Neural progenitor cell (in vitro differentiated cells): ENCODE measurements around the gene PRIMPOL. TPM values are rescaled to one million over a fixed set of nuclear protein-coding genes. Genes with fewer than 3 reads are reported as not detected.

Source experiments
- DNase-seq: peaks from one replicate; pipeline ENCODE4 v3.0.0-alpha.2; 2016; ENCODE audit warnings: low spot score
- H2AFZ ChIP-seq: fragments of 200-600 bp; sonication (generic); replicated peaks from 2 replicates; pipeline ENCODE4 v1.6.1; 2016; ENCODE audit warnings: antibody characterized with exemption
- H3F3A ChIP-seq: fragments of 200-600 bp; sonication (generic); 2 replicates; pipeline ENCODE4 v1.6.1; 2016; ENCODE audit warnings: antibody characterized with exemption, low read depth
- H3K27ac ChIP-seq: fragments of 200-600 bp; sonication (generic); 2 replicates; pipeline ENCODE4 v1.5.1; 2016; ENCODE audit warnings: mild to moderate bottlenecking
- H3K27me3 ChIP-seq: fragments of 200-600 bp; sonication (generic); 2 replicates; pipeline ENCODE4 v1.6.1; 2016; ENCODE audit warnings: mild to moderate bottlenecking, moderate library complexity
- H3K36me3 ChIP-seq: fragments of 200-600 bp; sonication (generic); 2 replicates; pipeline ENCODE4 v1.5.1; 2016
- H3K4me1 ChIP-seq: fragments of 200-600 bp; sonication (generic); 2 replicates; pipeline ENCODE4 v1.6.1; 2016; ENCODE audit warnings: mixed run types
- H3K4me2 ChIP-seq: fragments of 200-600 bp; sonication (generic); 2 replicates; pipeline ENCODE4 v1.6.1; 2016
- H3K4me3 ChIP-seq: fragments of 200-600 bp; sonication (generic); 2 replicates; pipeline ENCODE4 v1.5.1; 2016
- H3K79me2 ChIP-seq: fragments of 200-600 bp; sonication (generic); 2 replicates; pipeline ENCODE4 v1.6.1; 2016; ENCODE audit warnings: low read depth
- H3K9ac ChIP-seq: fragments of 200-600 bp; sonication (generic); 2 replicates; pipeline ENCODE4 v1.6.1; 2016
- H3K9me3 ChIP-seq: fragments of 200-600 bp; sonication (generic); 2 replicates; pipeline ENCODE4 v1.5.1; 2016; ENCODE audit warnings: low read depth
- H4K20me1 ChIP-seq: fragments of 200-600 bp; sonication (generic); 2 replicates; pipeline ENCODE4 v1.6.1; 2016; ENCODE audit warnings: low read depth
- H3K27ac Mint-ChIP-seq: 3 replicates; pipeline ENCODE4 v1.8.0; 2021; ENCODE audit warnings: mixed read lengths
- H3K27me3 Mint-ChIP-seq: 2 replicates; pipeline ENCODE4 v1.8.0; 2022; ENCODE audit warnings: low read depth, mild to moderate bottlenecking, inconsistent platforms, moderate library complexity, mixed read lengths; ENCODE audit not compliant: insufficient read depth
- H3K36me3 Mint-ChIP-seq: 3 replicates; pipeline ENCODE4 v1.8.0; 2021; ENCODE audit warnings: mixed read lengths
- H3K4me1 Mint-ChIP-seq: 3 replicates; pipeline ENCODE4 v1.8.0; 2021; ENCODE audit warnings: mixed read lengths
- H3K4me3 Mint-ChIP-seq: 3 replicates; pipeline ENCODE4 v1.8.0; 2021; ENCODE audit warnings: mild to moderate bottlenecking, moderate library complexity, mixed read lengths
- H3K9me3 Mint-ChIP-seq: 3 replicates; pipeline ENCODE4 v1.8.0; 2020; ENCODE audit warnings: mixed read lengths
- CTCF ChIP-seq: fragments of 200-600 bp; sonication (generic); IDR thresholded peaks from 2 replicates; pipeline ENCODE4 v1.5.1; 2017; ENCODE audit warnings: antibody characterized with exemption, mild to moderate bottlenecking
- EZH2 ChIP-seq: fragments of 200-600 bp; sonication (generic); IDR thresholded peaks from 2 replicates; pipeline ENCODE4 v1.6.1; 2017; ENCODE audit warnings: antibody characterized with exemption, mild to moderate bottlenecking, moderate library complexity
- EZH2phosphoT487 ChIP-seq: fragments of 200-600 bp; sonication (generic); IDR thresholded peaks from 2 replicates; pipeline ENCODE4 v1.6.1; 2017; ENCODE audit warnings: antibody characterized with exemption
- total RNA-seq: library from RNA; depleted of rRNA; stranded (reverse); fragments of >200 nt; gene quantifications from 2 replicates; pipeline ENCODE4 v1.2.3, GENCODE V29; 2015; ENCODE audit warnings: low replicate concordance

The PRIMPOL gene
- total RNA-seq, 1 donor from 2014 or later = 46.6 TPM

- no peaks in the 10 kb centered on the region for H3K4me1 ChIP-seq
- no peak for DNase-seq
- Mint-ChIP-seq H3K27ac (no peak overlapping the region), H3K36me3 (peaks cover 19% of the 10 kb centered on the region), H3K4me1 (no peaks in the 10 kb centered on the region), H3K27me3 (peaks cover 2% of the 10 kb centered on the region), H3K9me3 (no peaks in the 10 kb centered on the region), H3K4me3 (no peak overlapping the region)
- no peak overlapping the region for H3K4me3 ChIP-seq
- no peaks in the 10 kb centered on the region for H4K20me1 ChIP-seq
- no peaks in the 10 kb centered on the region for H3F3A ChIP-seq
- no peaks in the 10 kb centered on the region for H3K27me3 ChIP-seq
- H3K9ac ChIP-seq = no peak overlapping the region
- H3K27ac ChIP-seq = no peak overlapping the region
- H2AFZ ChIP-seq = no peak overlapping the region
- H3K4me2 ChIP-seq = no peak overlapping the region
- no peaks in the 10 kb centered on the region for H3K79me2 ChIP-seq
- TF ChIP-seq CTCF (no peak), EZH2phosphoT487 (no peak), EZH2 (no peak)
- H3K36me3 ChIP-seq = no peaks in the 10 kb centered on the region
- H3K9me3 ChIP-seq = no peaks in the 10 kb centered on the region
Observed at GRCh38 chr4:184669251-184669650, 19.7 kb downstream of the PRIMPOL start.

- H3K36me3 Mint-ChIP-seq = peaks cover 22% of the 10 kb centered on the region
- no peak overlapping the region for H3K9ac ChIP-seq
- TF ChIP-seq EZH2 = no peak
- TF ChIP-seq CTCF = no peak
- no peak for TF ChIP-seq EZH2phosphoT487
Observed at GRCh38 chr4:184671101-184671500, 21.6 kb downstream of the PRIMPOL start.

GRCh38 chr4:184672741-184673140, 23.2 kb downstream of the PRIMPOL start:
- Histone ChIP-seq H4K20me1 (no peaks in the 10 kb centered on the region), H2AFZ (no peak overlapping the region), H3K79me2 (no peaks in the 10 kb centered on the region), H3K27me3 (no peaks in the 10 kb centered on the region), H3K4me3 (no peak overlapping the region), H3K9ac (no peak overlapping the region), H3K9me3 (no peaks in the 10 kb centered on the region), H3K27ac (no peak overlapping the region), H3F3A (no peaks in the 10 kb centered on the region), H3K4me2 (no peak overlapping the region), H3K36me3 (no peaks in the 10 kb centered on the region), H3K4me1 (no peaks in the 10 kb centered on the region)
- no peak for DNase-seq
- Mint-ChIP-seq H3K36me3 (peaks cover 21% of the 10 kb centered on the region), H3K27me3 (peaks cover 2% of the 10 kb centered on the region), H3K9me3 (no peaks in the 10 kb centered on the region), H3K4me3 (no peak overlapping the region), H3K4me1 (no peaks in the 10 kb centered on the region), H3K27ac (no peak overlapping the region)
- TF ChIP-seq EZH2 (no peak), EZH2phosphoT487 (no peak), CTCF (no peak)

More at GRCh38 chr4:184671101-184671500, 21.6 kb downstream of the PRIMPOL start:
- H3K4me1 ChIP-seq = no peaks in the 10 kb centered on the region
- no peak overlapping the region for H3K4me3 ChIP-seq
- Mint-ChIP-seq H3K27ac (no peak overlapping the region), H3K4me1 (no peaks in the 10 kb centered on the region), H3K27me3 (peaks cover 2% of the 10 kb centered on the region), H3K4me3 (no peak overlapping the region), H3K9me3 (no peaks in the 10 kb centered on the region)
- no peaks in the 10 kb centered on the region for H4K20me1 ChIP-seq
- DNase-seq = no peak
- no peaks in the 10 kb centered on the region for H3K27me3 ChIP-seq
- H3K79me2 ChIP-seq = no peaks in the 10 kb centered on the region
- no peak overlapping the region for H2AFZ ChIP-seq
- H3K36me3 ChIP-seq = no peaks in the 10 kb centered on the region
- no peak overlapping the region for H3K4me2 ChIP-seq
- H3K27ac ChIP-seq = no peak overlapping the region
- no peaks in the 10 kb centered on the region for H3K9me3 ChIP-seq
- no peaks in the 10 kb centered on the region for H3F3A ChIP-seq
